NB4 (cell line): ENCODE measurements around the gene SLC15A5.

Experiments
- CTCF ChIP-seq: IDR thresholded peaks from one replicate; pipeline ENCODE4 v1.5.1; 2012; ENCODE audit warnings: low read depth, low read length
- MYC ChIP-seq: IDR thresholded peaks from 2 replicates; pipeline ENCODE4 v1.6.1; 2011; ENCODE audit warnings: low read depth, low read length

- TF ChIP-seq CTCF (no peak), MYC (no peak)
Observed at GRCh38 chr12:16258963-16259362, 18.5 kb downstream of the SLC15A5 start.
